NCI-H1694 treated with DMSO at 0.1 percent for 48 hours (cell line): ENCODE data around the gene KRTAP22-1.

ENCODE experiments used
- DNase-seq: peaks from one replicate; lab custom pipeline; 2025; lab: John Stamatoyannopoulos, UW

Gene KRTAP22-1

DNA sequence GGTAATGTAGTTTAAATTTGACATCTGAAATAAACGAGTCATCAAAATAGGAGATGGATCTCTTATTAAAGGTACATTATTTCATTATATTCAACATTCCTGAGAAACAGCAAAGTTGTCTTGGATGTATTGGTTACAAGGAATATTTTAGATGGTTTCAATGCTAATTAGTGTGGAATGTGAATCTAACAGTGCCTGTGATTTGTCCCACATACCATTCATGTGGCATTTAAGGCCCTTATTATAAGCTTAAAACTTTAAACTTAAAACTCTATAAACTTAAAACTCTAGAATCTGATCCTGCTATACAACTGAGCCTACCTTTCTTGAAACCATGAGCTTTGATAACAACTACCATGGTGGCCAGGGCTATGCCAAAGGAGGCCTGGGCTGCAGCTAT is at the start of gene KRTAP22-1:
TSS of gene KRTAP22-1 (plus strand) at position 301 of the 400 bp plus-strand sequence.
- DNase-seq = no peak

DNA sequence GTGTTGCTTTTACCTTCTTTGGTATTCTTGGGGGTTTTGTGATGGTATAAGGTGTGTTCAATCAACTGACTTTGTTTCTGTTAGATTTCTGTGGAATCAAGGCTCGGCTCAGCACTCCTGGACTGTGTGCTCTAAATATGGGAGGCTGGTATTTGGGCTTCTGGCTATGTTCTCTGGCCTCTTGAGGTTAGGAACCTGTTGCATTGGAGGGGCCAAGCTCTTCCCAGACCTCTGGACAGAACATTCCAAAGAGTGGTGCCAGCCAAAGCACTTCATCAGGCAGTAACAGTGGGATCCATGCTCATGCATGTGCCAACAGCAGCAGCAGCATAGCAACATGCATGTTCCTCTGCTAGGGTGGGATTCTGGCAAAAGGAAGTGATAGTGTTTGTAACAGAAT is 48.1 kb upstream of the KRTAP22-1 start:
- no peak for DNase-seq

- no peak for DNase-seq
Measured at GRCh38 chr21:30555095-30555494, 45.8 kb upstream of the KRTAP22-1 start.

GRCh38 chr21:30561264-30561895 is 39.5 kb upstream of the KRTAP22-1 start, which contains the start of gene KRTAP19-7:
Gene KRTAP19-7, minus strand, starts transcription at chr21:30561314. Its CDS starts 25 bp downstream, at chr21:30561289.
- no peak for DNase-seq

DNA sequence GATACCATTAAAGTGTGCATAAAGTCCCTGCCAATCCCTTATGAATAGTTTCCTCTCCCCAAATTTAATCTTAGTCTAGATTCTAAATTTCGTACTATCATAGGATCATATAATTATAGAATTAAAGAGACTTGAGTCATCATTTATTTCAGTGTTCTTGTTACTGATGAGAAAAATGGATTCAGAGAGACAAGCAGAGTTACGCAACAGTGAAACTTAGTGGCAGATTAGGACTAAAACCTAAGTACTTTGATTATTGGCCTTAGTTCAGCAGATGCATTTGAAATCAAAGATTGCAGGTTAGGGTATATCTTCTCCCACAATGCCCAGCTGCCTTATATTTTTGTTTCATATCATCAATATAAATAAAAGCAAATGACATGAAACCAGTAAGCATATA is 38.9 kb upstream of the KRTAP22-1 start:
- no peak for DNase-seq

GRCh38 chr21:30563072-30563471 is 37.8 kb upstream of the KRTAP22-1 start:
- DNase-seq = no peak

DNA sequence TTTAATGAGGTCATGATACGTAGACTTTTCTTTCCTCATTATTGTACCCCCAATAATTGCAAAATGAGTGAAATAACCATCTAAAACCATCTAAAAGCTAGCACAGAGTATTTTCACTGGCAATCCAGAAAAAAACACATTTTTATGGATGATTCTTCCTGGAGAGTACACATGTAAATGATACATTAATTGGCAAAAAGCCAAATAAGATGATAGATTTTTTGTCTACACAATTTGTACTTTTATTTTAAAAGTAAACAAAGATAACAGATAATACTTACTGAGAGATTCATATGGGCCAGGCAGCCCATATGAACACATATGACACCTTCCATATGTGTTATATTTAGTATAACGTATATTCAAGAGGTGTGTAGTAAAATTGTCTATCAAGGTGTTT is 37.3 kb upstream of the KRTAP22-1 start:
- no peak for DNase-seq

GRCh38 chr21:30567617-30568016 is 33.3 kb upstream of the KRTAP22-1 start:
- DNase-seq = no peak

DNA sequence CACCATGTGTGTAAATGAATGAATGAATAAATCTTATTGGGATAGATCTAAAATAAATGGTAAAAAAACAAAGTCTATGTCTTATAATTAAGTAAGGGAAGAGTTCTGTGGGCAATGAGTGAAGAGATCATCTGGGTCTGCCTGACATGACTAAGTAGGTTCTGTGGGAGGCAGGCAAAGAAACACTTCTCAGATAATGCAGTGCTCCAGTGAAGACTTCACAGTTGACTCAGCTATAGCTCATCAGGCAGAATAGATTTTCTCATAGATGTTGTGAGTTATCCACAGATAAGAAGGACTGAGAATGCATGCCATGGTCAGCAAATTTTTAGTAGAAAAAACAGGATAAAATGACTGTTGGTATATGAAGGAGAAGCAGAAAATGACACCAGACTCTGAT is 23.1 kb upstream of the KRTAP22-1 start:
- no peak for DNase-seq

DNA sequence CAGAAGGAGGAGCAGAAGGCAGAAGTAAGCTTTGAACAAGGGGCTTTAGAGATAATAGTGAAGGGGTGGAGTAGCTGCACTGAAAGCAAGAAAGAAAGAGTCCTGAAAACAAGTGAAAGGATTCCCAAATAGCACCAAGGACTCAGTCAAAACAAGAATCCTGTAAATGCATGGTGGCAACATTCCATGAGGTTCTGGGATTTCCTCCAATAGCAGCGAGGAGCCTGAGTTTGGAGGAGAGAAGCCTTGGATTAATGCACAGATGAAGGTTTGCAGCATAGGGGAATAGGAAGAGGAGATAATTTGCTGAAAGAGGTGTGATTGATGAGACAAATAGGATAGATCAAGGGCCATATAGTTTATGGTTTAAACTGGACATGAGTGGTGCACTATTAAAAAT is 21.5 kb upstream of the KRTAP22-1 start:
- DNase-seq = no peak

DNA sequence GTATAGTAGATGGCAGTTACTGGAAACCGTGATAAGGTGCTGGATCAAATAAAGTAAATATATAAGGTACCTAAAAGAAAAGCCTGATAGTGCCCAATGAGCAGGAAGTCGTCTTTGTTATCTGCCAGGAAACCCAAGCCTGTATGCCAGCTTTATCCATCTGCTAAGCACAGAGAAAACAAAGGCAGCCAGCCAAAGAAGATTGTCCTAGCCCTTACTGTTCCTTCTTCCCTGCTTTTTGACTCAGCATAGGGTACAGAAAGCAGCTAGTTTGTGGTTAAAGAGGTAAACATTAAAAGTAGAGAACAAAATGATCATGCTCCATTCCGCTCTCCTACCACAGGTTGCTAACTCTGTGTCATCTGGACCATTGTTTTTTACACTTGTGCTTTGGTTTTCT is 20.8 kb upstream of the KRTAP22-1 start:
- DNase-seq = no peak

GRCh38 chr21:30582870-30583269 is 18.0 kb upstream of the KRTAP22-1 start:
- DNase-seq = no peak

- DNase-seq = no peak
Measured at GRCh38 chr21:30590297-30590696, 10.6 kb upstream of the KRTAP22-1 start, which contains the start of gene KRTAP22-2. Gene KRTAP22-2, minus strand, starts transcription at chr21:30590397.

- no peak for DNase-seq
Measured at GRCh38 chr21:30592140-30592539, 8.7 kb upstream of the KRTAP22-1 start, which contains the start of gene KRTAP6-3. Gene KRTAP6-3, plus strand, starts transcription at chr21:30592440. Its CDS starts 6 bp downstream, at chr21:30592446.

GRCh38 chr21:30598802-30599201 is 2.1 kb upstream of the KRTAP22-1 start, which contains the start of gene KRTAP6-2:
Gene KRTAP6-2, minus strand, starts transcription at chr21:30598902. Its CDS starts 28 bp downstream, at chr21:30598874.
- DNase-seq = no peak

- DNase-seq = no peak
Measured at GRCh38 chr21:30605968-30606367, 5.1 kb downstream of the KRTAP22-1 start.

DNA sequence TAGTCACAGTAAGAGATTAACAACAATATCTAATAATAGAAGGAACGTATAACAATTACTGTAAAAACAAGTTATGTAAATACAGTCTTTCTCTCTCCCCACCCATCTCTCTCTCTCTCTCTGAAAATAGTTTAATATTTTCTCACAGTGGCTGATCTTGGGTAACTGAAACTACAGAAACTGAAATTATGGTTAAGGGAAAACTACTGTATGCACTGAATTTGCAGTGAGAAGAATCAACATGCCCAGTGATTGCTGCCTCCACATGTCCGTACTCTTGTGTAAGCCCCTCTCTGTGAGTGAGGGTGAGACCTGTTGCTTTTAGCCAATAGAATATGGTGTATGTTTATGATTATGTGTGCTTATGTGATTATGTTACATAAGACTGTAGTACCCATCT is 11.2 kb downstream of the KRTAP22-1 start:
- no peak for DNase-seq

DNA sequence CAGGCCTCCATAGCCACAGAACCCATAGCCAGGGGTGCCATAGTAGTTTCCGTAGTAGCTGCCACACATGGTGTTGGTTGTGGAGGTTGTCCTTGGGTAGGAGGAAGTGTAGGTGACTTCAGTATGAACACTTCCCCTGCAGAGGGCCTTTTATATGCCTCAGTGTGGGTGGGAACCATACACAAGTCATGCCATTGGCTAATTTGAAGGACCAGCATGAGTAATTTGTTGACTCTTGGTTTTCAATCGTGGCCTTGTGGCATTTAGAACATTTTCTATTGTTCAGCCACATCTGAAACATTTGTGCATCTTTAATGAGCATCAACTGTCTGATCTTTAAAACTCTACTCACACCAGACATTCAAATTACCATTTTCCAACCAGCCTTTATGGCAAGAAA is 12.9 kb downstream of the KRTAP22-1 start, which contains the start of gene KRTAP6-1:
TSS of gene KRTAP6-1 (minus strand) at position 95 of the 400 bp plus-strand sequence. CDS start at position 69, 26 bp downstream.
- no peak for DNase-seq

DNA sequence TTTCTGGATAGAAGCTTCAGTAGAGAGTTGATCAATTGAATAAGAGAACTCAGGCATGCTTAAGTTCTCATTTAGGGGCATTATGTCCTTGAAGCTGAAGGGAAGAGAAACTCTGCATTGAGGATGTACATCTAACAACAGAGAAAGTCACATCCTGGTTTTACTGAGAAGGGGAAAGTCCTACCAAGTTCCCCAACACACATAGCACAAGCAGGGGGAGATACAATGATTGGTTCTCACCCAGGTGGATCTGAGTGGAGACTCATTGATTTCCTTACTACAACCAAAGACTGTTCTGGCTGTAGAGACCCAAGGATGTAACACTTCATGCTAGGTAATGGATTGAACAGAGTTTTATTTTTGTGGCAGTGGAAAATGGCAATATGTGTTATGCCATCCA is 14.3 kb downstream of the KRTAP22-1 start:
- no peak for DNase-seq

GRCh38 chr21:30616125-30616524 is 15.2 kb downstream of the KRTAP22-1 start, which contains the start of gene KRTAP20-1:
Gene KRTAP20-1, plus strand, starts transcription at chr21:30616425. Its CDS starts 30 bp downstream, at chr21:30616455.
- no peak for DNase-seq

GRCh38 chr21:30620080-30620479 is 19.2 kb downstream of the KRTAP22-1 start:
- no peak for DNase-seq

DNA sequence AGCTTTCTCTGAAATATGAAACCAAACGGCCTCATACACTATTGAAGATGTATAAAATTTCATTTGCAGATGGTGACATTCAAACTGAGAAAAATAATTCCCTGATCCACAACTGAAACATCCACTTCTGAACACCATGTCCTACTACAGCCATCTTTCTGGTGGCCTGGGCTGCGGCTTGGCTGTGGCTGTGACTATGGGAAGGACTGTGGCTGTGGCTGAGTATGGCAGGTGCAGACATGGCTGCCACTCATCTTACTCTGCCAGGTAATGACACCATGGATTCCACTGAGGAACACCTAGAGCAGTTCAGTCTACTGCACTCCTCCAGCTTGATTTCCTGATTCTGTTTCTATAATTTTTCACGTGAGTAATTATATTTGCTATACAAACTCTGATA is 19.6 kb downstream of the KRTAP22-1 start, which contains the start of gene KRTAP20-4:
TSS of gene KRTAP20-4 (plus strand) at position 106 of the 400 bp plus-strand sequence.
- no peak for DNase-seq

GRCh38 chr21:30623362-30623761 is 22.5 kb downstream of the KRTAP22-1 start:
- no peak for DNase-seq
